Aorta (tissue), 5 donors: ENCODE data around the gene RANBP1. TPM values are rescaled to one million over a fixed set of nuclear protein-coding genes. Genes with fewer than 3 reads are reported as not detected.
A peak's percentile ranks its signal among the peaks of the same experiment; 100 is the strongest.

Experiments
- ATAC-seq: fragments of 200-7000 bp; cut with Tn5 transposase; one replicate; pipeline ENCODE4 v1.9.1; 2022; ENCODE audit warnings: moderate library complexity; ENCODE audit not compliant: low FRiP score
- DNase-seq, 2 donors: peaks; one replicate each; pipeline ENCODE4 v3.0.0-alpha.2; 2020
- H3K27ac ChIP-seq, 2 donors: one replicate each; pipeline ENCODE4 v1.5.1; 2013; ENCODE audit warnings: low read length in 2 of 2, mild to moderate bottlenecking in 2 of 2, moderate library complexity in 2 of 2, control low read depth in 1 of 2, inconsistent platforms in 1 of 2, low read depth in 1 of 2
- H3K27me3 ChIP-seq, 2 donors: one replicate each; pipeline ENCODE4 v1.6.1; 2013; ENCODE audit warnings: control low read depth in 1 of 2, low read length in 1 of 2, mild to moderate bottlenecking in 1 of 2, moderate library complexity in 1 of 2; ENCODE audit not compliant: insufficient read depth in 2 of 2, control insufficient read depth in 1 of 2
- H3K36me3 ChIP-seq, 2 donors: one replicate each; pipeline ENCODE4 v1.6.1; 2013; ENCODE audit warnings: control low read depth in 1 of 2, low read length in 1 of 2, mild to moderate bottlenecking in 1 of 2; ENCODE audit not compliant: insufficient read depth in 2 of 2, control insufficient read depth in 1 of 2
- H3K4me1 ChIP-seq, 2 donors: one replicate each; pipeline ENCODE4 v1.6.1; 2013; ENCODE audit warnings: low read length in 2 of 2, control low read depth in 1 of 2, mild to moderate bottlenecking in 1 of 2, moderate library complexity in 1 of 2; ENCODE audit not compliant: insufficient read depth in 2 of 2, control insufficient read depth in 1 of 2
- H3K4me3 ChIP-seq, 2 donors: one replicate each; pipeline ENCODE4 v1.5.1; 2013; ENCODE audit warnings: low read length in 2 of 2, control low read depth in 1 of 2, mild to moderate bottlenecking in 1 of 2
- H3K9me3 ChIP-seq: one replicate; pipeline ENCODE4 v1.6.1; 2013; ENCODE audit warnings: mild to moderate bottlenecking, low read length; ENCODE audit not compliant: control insufficient read depth
- WGBS, 2 donors: extraction: QIAGEN DNeasy Blood & Tissue Kit; methylation state at CpG; one replicate each; pipeline ENCODE4 v1.1.7; 2013; 5-methylcytosine and 5-hydroxymethylcytosine counted together
- intact Hi-C, 2 donors: fragments of 100-400 bp; cut with DNase I; formaldehyde crosslinking; loops; one replicate each; pipeline versions ENCODE4 v1.14.2 to v1.15.0; 2022
- polyA plus RNA-seq, 2 donors: library from polyadenylated mRNA; stranded (reverse); fragments of 200-250 nt; gene quantifications; one replicate each; pipeline ENCODE4 v1.2.3, GENCODE V29; 2013
- total RNA-seq, 2 donors: library from RNA; stranded (reverse); fragmentation: NEBNext Ultra II Directional; extraction: Animal tissue kit (Norgen Biotek cat#: 25700); gene quantifications; one replicate each; pipeline ENCODE4 v1.2.1, GENCODE V29; 2021
- donor health status: healthy with polysubstance abuse.
- donor health status: Bipolar disorder and iron deficiency.
- donor health status: DM: no; HTN: no; CAD: no.
- donor health status: DM: no; HTN: no; CAD: no.
- donor health status: DM: yes; HTN: yes; CAD: no.

The RANBP1 gene
- total and polyA plus RNA-seq, 4 donors: 49.8 to 75.0 (median 56.1) TPM

- intact Hi-C loops: loop anchor here (2.0 to 10.0 kb wide), 4 partner anchors 37 to 105 kb away; partner anchors contain the start of genes RANBP1 (in 2 of the 2), TRMT2A (in 2 of the 2) and TANGO2 (in 1 of the 2)
Measured at GRCh38 chr22:20079745-20080444, 36.0 kb upstream of the RANBP1 start, which contains the start of gene DGCR8. DGCR8 (plus strand) TSS chr22:20080241; CDS start chr22:20085964, 5,723 bp downstream.

GRCh38 chr22:20080445-20080775 is 35.5 kb upstream of the RANBP1 start:
- Histone ChIP-seq H3K4me3 (peak overlapping the region; percentile 68 to 91), H3K4me1 (no peaks in the 10 kb centered on the region), H3K27me3 (no peaks in the 10 kb centered on the region), H3K36me3 (no peaks in the 10 kb centered on the region), H3K27ac (peak overlapping the region; percentile 46 to 60), H3K9me3 (no peaks in the 10 kb centered on the region)
- WGBS, 2 donors: 0 to 1% methylated on average over 26 to 34 of the region's 34 CpGs
- intact Hi-C loops: loop anchor here (2.0 to 10.0 kb wide), 4 partner anchors 36 to 106 kb away; partner anchors contain the start of genes RANBP1 (in 2 of the 2), TRMT2A (in 2 of the 2) and TANGO2 (in 1 of the 2)
- ATAC-seq: peak; percentile 24
- DNase-seq: peak; percentile 72 to 89

More at GRCh38 chr22:20079745-20080444, 36.0 kb upstream of the RANBP1 start, which contains the start of gene DGCR8:
- peak; percentile 96 for ATAC-seq
- DNase-seq: peak; percentile 95 to 97
- WGBS, 2 donors: 0% methylated on average over 75 to 100 of the region's 100 CpGs
- no peaks in the 10 kb centered on the region for H3K4me1 ChIP-seq
- peak within 1 kb of the TSS; percentile 68 to 91 for H3K4me3 ChIP-seq
- H3K36me3 ChIP-seq: no peaks in the 10 kb centered on the region
- H3K9me3 ChIP-seq: no peaks in the 10 kb centered on the region
- H3K27ac ChIP-seq: peak within 1 kb of the TSS; percentile 46 to 60
- H3K27me3 ChIP-seq: no peaks in the 10 kb centered on the region

DNA sequence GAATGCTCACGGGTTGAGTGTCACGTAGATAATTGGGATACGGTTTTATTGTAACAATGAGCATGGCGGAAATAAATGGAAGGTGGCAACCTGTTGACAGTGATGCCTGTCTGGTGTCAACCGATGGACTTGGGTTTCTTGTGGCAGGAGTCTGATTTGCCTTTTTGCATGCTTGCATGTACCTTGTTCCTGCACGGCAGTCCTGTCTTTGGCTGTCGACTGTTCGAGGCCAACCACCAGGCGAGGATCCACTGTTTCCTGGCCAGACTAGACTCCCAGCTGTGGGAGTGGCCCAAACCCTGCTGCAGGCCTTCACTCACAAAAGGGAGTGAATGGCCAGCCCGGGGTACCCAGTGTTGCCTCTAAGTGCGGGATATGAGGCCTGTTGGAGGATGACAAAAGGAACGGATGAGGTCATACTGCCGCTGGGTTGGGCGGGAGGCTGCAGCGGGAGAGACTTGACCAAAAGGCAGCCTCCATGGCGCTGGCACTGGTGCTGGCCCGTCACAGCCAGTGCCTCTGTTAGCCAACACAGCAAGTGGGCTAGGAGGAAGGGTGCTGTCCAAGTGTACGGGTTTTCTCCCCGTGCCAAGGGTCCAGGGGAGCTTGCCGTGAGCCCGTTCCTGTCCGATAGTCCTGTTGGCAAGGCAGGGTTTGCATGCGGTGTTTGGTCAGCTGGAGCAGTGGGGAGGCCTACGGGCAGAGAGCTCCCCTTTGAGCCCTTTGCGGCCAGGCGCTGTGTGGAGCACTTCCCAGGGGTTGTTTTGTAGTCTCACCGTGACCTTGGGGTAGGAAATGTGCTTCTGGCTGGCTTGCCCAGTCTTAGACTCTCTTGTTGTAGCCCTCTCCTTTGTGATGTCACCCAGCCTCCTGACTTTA is 34.9 kb upstream of the RANBP1 start:
- 1 to 5% methylated on average over 25 to 27 of the region's 27 CpGs for WGBS, 2 donors
- peak overlapping the region; percentile 46 to 60 for H3K27ac ChIP-seq
- no peak for ATAC-seq
- no peaks in the 10 kb centered on the region for H3K9me3 ChIP-seq
- peak overlapping the region; percentile 68 to 91 for H3K4me3 ChIP-seq
- H3K27me3 ChIP-seq: no peaks in the 10 kb centered on the region
- no peaks in the 10 kb centered on the region for H3K4me1 ChIP-seq
- intact Hi-C loops: loop anchor here (2.0 to 10.0 kb wide), 4 partner anchors 36 to 106 kb away; partner anchors contain the start of genes RANBP1 (in 2 of the 2), TRMT2A (in 2 of the 2) and TANGO2 (in 1 of the 2)
- DNase-seq: peak; percentile 60 to 79
- no peaks in the 10 kb centered on the region for H3K36me3 ChIP-seq

DNA sequence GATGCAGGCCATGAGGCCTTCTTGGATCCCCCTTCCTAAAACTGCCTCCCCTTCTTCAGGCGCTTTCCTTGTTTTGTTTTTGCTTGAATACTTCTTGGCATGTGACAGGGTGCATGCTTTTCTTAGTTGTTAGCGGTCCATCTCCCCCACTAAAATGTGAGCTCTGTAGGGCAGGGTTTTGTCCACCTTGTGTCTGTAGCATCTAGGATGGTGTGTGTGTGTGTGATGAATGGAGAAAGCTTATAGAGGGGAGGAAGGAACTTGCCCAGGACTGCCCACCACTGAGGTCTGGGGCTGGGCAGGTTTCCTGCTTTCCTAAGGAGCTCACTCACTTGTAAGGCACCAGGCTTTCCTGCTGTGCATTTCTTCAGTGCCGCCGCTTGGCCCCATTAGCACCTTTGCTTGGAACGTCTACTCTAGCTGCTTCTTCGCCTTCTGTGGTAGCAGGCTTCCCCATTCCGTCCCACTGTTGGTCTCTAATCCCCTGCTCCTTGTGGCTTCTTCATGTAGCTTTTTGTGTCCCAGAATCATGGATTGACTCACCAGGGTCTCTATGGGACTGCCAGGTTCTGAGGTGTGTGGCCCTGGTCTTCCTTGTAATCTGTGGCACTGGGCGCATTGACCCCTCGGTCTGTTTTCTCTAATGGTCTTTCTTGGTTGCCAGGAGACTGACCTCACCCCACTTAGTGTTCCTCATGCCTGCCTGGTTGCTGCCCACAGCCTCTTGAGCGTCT is 32.6 kb upstream of the RANBP1 start:
- intact Hi-C loops: loop anchor here (5.0 to 10.0 kb wide), 2 partner anchors 34 to 109 kb away; partner anchors contain the start of genes RANBP1 (in 1 of the 2) and TRMT2A (in 1 of the 2)
- WGBS, 2 donors: 70 to 73% methylated on average over 10 of the region's 10 CpGs
- no peak for ATAC-seq
- H3K4me1 ChIP-seq: no peaks in the 10 kb centered on the region
- H3K4me3 ChIP-seq: no peak overlapping the region
- H3K9me3 ChIP-seq: no peaks in the 10 kb centered on the region
- no peak overlapping the region for H3K27ac ChIP-seq
- DNase-seq: peak in 1 of 2 donors; percentile 36
- H3K36me3 ChIP-seq: peaks cover 2% of the 10 kb centered on the region in 2 donors
- H3K27me3 ChIP-seq: no peaks in the 10 kb centered on the region

DNA sequence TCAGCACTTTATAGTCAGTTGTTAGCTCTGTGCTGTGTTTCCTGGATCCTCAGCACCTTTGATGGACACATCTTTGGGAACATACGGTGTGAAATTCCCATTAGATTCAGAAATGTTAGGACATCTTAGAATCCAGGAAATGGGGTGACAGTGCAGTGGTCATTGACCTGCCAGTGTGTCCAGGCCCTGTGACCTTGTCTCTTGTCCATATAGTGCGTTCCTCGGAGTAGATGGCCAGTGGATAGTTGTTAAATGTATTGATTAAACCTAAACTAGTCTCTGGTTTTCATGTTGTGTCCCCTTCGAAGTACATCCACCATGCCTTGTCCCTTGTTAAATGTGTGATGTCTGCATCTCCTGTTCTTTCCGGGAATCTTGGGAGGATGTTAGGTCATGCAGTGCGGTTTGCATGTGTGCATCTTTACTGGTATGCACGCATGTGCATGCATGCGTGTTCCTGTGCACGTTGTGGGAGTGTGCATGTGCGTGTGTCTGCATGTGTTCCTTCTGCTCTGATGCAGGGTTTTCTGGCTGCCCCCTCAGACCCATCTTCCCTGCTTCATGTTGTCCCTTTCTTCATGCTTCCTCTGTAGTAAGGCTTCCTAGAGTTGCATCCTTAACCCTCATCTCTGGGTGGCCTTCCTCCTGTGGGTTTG is 31.9 kb upstream of the RANBP1 start:
- H3K36me3 ChIP-seq: peaks cover 2 to 3% of the 10 kb centered on the region in 2 donors
- WGBS, 2 donors: 72 to 74% methylated on average over 10 of the region's 10 CpGs
- no peak overlapping the region for H3K27ac ChIP-seq
- DNase-seq: peak in 1 of 2 donors; percentile 11
- no peak overlapping the region for H3K4me3 ChIP-seq
- intact Hi-C loops: loop anchor here (5.0 to 10.0 kb wide), 2 partner anchors 33 to 109 kb away; partner anchors contain the start of genes RANBP1 (in 1 of the 2) and TRMT2A (in 1 of the 2)
- ATAC-seq: no peak
- no peaks in the 10 kb centered on the region for H3K4me1 ChIP-seq
- no peaks in the 10 kb centered on the region for H3K27me3 ChIP-seq
- H3K9me3 ChIP-seq: no peaks in the 10 kb centered on the region

DNA sequence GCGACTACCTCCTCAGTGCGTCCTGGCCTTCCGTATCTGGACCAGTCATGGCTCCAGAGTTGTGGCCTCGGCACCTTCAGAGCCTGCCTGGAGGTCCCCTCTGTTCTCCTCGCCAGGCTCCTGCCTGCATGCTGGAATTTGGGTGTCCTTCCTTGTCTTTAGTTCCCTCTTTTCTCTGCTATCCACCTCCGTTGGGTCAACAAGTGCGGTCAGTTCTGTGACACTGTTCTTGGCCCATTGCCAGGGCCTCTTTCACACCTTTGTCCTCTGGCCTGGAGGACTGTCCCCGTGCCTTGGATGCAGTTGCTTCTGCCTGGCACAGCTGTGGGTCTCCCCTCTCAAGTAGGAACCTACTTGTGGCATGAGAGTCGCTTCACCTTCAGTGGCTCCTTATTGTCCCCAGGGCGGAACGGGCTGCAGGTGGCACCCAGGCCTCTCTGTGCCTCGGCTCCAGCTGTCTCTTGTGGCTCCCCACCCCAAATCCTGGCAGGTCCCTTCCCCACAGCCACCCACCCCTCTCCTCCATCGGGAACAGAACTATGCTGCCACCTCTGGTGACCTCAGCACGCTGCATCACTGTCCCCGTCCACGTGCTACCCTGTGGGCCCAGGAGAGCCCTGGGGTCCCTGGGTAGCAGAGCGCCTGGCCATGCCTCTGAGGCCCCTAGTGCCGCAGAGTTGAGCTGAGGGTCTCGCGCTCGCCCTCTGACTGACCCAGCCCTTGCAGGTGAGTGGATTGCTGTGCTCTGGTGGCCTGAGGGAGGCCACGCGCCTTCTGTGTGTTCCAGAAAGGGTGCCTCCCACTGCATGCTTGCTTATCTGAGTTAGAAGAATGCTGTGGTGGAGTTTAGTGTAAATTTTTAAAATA is 31.1 kb upstream of the RANBP1 start:
- 62 to 65% methylated on average over 23 of the region's 23 CpGs for WGBS, 2 donors
- DNase-seq: peak; percentile 43 to 67
- H3K36me3 ChIP-seq: peaks cover 2 to 3% of the 10 kb centered on the region in 2 donors
- intact Hi-C loops: loop anchor here (5.0 to 10.0 kb wide), 2 partner anchors 33 to 110 kb away; partner anchors contain the start of genes RANBP1 (in 1 of the 2) and TRMT2A (in 1 of the 2)
- H3K4me3 ChIP-seq: no peak overlapping the region
- no peak overlapping the region for H3K27ac ChIP-seq
- ATAC-seq: no peak
- H3K4me1 ChIP-seq: no peaks in the 10 kb centered on the region
- H3K27me3 ChIP-seq: no peaks in the 10 kb centered on the region
- no peaks in the 10 kb centered on the region for H3K9me3 ChIP-seq

- intact Hi-C loops: loop anchor here in 1 of 2 donors (10.0 kb wide), 1 partner anchor 111 kb away; no protein-coding TSS in a partner anchor
- H3K36me3 ChIP-seq: peaks cover 2 to 5% of the 10 kb centered on the region in 2 donors
Measured at GRCh38 chr22:20085651-20086050, 30.3 kb upstream of the RANBP1 start.

More at GRCh38 chr22:20085651-20086050, 30.3 kb upstream of the RANBP1 start:
- WGBS, 2 donors: 92 to 94% methylated on average over 20 of the region's 20 CpGs
- H3K9me3 ChIP-seq: no peaks in the 10 kb centered on the region
- ATAC-seq: no peak
- H3K27me3 ChIP-seq: no peaks in the 10 kb centered on the region
- H3K4me1 ChIP-seq: no peaks in the 10 kb centered on the region
- H3K27ac ChIP-seq: no peak overlapping the region
- H3K4me3 ChIP-seq: no peak overlapping the region
- peak in 1 of 2 donors; percentile 65 for DNase-seq
